ENCODE measurements around the gene RNF225.
"Not testable (repeated sequence)": the region's sequence is repeated elsewhere in the genome, so short reads cannot be mapped to it uniquely, and the experiment has no call there.

Gene RNF225

GRCh38 chr19:58395220-58395978 is at the start of gene RNF225:
RNF225 (plus strand) TSS chr19:58395656; CDS start chr19:58396090, 434 bp downstream.
- no peak for DNase-seq

GRCh38 chr19:58346961-58347929 is 48.2 kb upstream of the RNF225 start:
- peak; percentile 68 for DNase-seq

- not testable (repeated sequence) for DNase-seq
These were observed 47.4 kb upstream of the RNF225 start for GRCh38 chr19:58348080-58348479.

- DNase-seq: no peak
These were observed 45.9 kb upstream of the RNF225 start for GRCh38 chr19:58349590-58349989.

GRCh38 chr19:58350001-58350861 is 45.2 kb upstream of the RNF225 start:
- no peak for DNase-seq

- no peak for DNase-seq
These were observed 44.4 kb upstream of the RNF225 start for GRCh38 chr19:58350871-58351557.

GRCh38 chr19:58351558-58351878 is 43.9 kb upstream of the RNF225 start:
- no peak for DNase-seq

- no peak for DNase-seq
These were observed 43.3 kb upstream of the RNF225 start for GRCh38 chr19:58351990-58352755.

GRCh38 chr19:58352760-58353671 is 42.4 kb upstream of the RNF225 start, which contains the start of gene A1BG:
A1BG (minus strand) TSS chr19:58353492; CDS start chr19:58353437, 55 bp downstream.
- no peak for DNase-seq

GRCh38 chr19:58353717-58354477 is 41.6 kb upstream of the RNF225 start:
- no peak for DNase-seq

- no peak for DNase-seq
These were observed 40.9 kb upstream of the RNF225 start for GRCh38 chr19:58354478-58355030.

- no peak for DNase-seq
These were observed 40.1 kb upstream of the RNF225 start for GRCh38 chr19:58355215-58355796.

GRCh38 chr19:58355908-58356765 is 39.3 kb upstream of the RNF225 start:
- DNase-seq: peak; percentile 24

GRCh38 chr19:58356766-58357480 is 38.5 kb upstream of the RNF225 start:
- no peak for DNase-seq

- no peak for DNase-seq
These were observed 37.8 kb upstream of the RNF225 start for GRCh38 chr19:58357481-58358145.

GRCh38 chr19:58361900-58362271 is 33.6 kb upstream of the RNF225 start:
- peak; percentile 68 for DNase-seq
